Amniotic stem cell (primary cell): Measurements from ENCODE around the gene FHDC1.

Experiments
- DNase-seq: peaks from one replicate; lab custom pipeline; 2025; lab: John Stamatoyannopoulos, UW

Gene FHDC1

GRCh38 chr4:153005899-153006381, 69.8 kb downstream of the FHDC1 start:
- DNase-seq = no peak

- DNase-seq = no peak
Observed at GRCh38 chr4:153008578-153009199, 72.6 kb downstream of the FHDC1 start.

GRCh38 chr4:153010146-153010545, 74.0 kb downstream of the FHDC1 start:
- no peak for DNase-seq

GRCh38 chr4:153013202-153013977, 77.3 kb downstream of the FHDC1 start:
- no peak for DNase-seq

- DNase-seq = no peak
Observed at GRCh38 chr4:153014460-153014859, 78.3 kb downstream of the FHDC1 start.

- DNase-seq = no peak
Observed at GRCh38 chr4:153016592-153016991, 80.5 kb downstream of the FHDC1 start.

GRCh38 chr4:153018031-153018430, 81.9 kb downstream of the FHDC1 start:
- no peak for DNase-seq

- DNase-seq = no peak
Observed at GRCh38 chr4:153018684-153019083, 82.6 kb downstream of the FHDC1 start.

GRCh38 chr4:153019906-153020305, 83.8 kb downstream of the FHDC1 start:
- DNase-seq = no peak

GRCh38 chr4:153020457-153020856, 84.3 kb downstream of the FHDC1 start:
- DNase-seq = no peak

GRCh38 chr4:153021276-153021675, 85.2 kb downstream of the FHDC1 start:
- no peak for DNase-seq

- DNase-seq = no peak
Observed at GRCh38 chr4:153022241-153022715, 86.2 kb downstream of the FHDC1 start.

GRCh38 chr4:153023139-153023538, 87.0 kb downstream of the FHDC1 start:
- DNase-seq = no peak

- no peak for DNase-seq
Observed at GRCh38 chr4:153023692-153024394, 87.7 kb downstream of the FHDC1 start.

GRCh38 chr4:153024466-153024865, 88.3 kb downstream of the FHDC1 start:
- DNase-seq = no peak

GRCh38 chr4:153025406-153025805, 89.3 kb downstream of the FHDC1 start:
- DNase-seq = no peak

- DNase-seq = no peak
Observed at GRCh38 chr4:153026591-153027346, 90.6 kb downstream of the FHDC1 start.

GRCh38 chr4:153027866-153028265, 91.7 kb downstream of the FHDC1 start:
- no peak for DNase-seq

- no peak for DNase-seq
Observed at GRCh38 chr4:153028535-153028934, 92.4 kb downstream of the FHDC1 start.
